SKM-1 treated with dmso at 0.1 percent for 144 hours (cell line): Measurements from ENCODE around the gene LY6G5B.

Experiments used
- DNase-seq: peaks from one replicate; lab custom pipeline; 2025; ENCODE audit not compliant: unreplicated experiment; lab: John Stamatoyannopoulos, UW

The LY6G5B gene

GRCh38 chr6:31662124-31662723 lies 7.6 kb upstream of the LY6G5B start:
- DNase-seq, result no peak

DNA sequence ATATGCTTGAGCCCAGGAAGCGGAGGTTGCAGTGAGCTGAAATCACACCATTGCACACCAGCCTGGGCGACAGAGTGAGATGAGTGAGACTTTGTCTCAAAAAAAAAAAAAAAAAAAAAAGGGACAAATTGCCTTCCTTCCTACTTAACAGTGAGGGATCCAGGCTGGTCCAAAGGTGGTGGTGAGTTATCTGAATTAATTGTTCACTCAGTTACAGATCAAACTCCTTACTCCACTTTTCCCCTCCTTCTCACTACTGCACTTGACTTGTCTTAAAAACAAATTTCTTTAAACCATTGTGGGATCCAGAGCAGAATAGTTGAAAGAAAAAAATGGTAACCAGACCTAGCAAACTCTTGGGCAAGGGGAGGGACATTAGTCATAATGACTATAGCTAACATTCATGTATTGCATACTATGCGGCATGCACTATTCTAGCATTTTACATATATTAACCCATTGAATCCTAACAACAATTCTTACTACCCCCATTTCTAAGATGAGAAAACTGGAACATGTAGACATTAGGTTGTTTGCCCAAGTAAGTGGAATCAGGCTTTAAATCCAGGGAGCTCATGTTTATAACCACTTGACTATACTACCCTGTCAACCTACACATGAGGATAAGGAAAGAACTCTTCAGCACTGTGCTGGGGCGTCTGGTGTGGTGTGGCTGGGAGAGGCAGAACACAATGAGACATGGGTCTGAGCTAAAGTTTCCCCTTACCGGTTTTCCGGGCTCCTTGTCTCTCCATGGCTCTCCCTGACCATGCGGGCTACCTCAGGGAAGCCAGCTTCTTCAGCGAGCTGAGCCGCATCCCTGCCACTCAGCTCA lies 6.4 kb upstream of the LY6G5B start:
- no peak for DNase-seq

GRCh38 chr6:31663961-31664789 lies 5.6 kb upstream of the LY6G5B start:
- DNase-seq, result no peak

- peak; percentile 84 for DNase-seq
Measured at GRCh38 chr6:31664790-31665500, 4.8 kb upstream of the LY6G5B start, which contains the start of gene GPANK1. Gene GPANK1, minus strand, starts transcription at chr6:31664997. Its CDS starts 519 bp downstream, at chr6:31664478.

DNA sequence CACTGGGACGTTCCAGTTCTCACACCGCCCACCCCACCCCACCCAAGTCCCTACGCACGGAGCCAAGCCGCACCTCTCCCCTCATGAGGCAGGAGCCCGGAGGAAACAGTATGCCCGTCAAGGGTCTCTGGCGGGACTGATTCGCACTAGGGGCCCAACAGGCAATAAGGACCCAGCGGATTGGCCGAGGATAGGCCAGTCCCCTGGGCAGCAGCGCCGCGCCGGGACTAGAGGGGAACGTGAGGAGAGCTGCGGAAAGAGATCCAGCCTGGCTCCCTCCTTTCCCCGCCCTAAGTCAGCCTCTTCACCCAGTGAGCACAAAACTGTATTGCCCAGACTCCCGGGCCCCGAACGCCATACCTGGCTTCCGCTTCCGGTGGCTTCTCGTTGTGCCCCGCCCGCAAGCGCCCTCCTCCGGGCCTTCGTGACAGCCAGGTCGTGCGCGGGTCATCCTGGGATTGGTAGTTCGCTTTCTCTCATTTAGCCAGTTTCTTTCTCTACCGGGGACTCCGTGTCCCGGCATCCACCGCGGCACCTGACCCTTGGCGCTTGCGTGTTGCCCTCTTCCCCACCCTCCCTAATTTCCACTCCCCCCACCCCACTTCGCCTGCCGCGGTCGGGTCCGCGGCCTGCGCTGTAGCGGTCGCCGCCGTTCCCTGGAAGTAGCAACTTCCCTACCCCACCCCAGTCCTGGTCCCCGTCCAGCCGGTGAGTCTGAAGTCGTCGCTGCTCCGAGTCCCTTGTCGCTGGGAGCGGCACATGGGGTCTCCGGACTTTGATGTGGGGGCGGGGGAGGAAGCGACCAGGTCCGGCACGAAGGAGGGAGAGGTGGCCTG lies 4.1 kb upstream of the LY6G5B start, which contains the start of gene CSNK2B:
TSS of gene CSNK2B (plus strand) at position 580 of the 836 bp plus-strand sequence. CDS start 752 bp downstream, outside the sequence.
- DNase-seq, result peak; percentile 99

- DNase-seq, result no peak
Measured at GRCh38 chr6:31666337-31666965, 3.3 kb upstream of the LY6G5B start.

DNA sequence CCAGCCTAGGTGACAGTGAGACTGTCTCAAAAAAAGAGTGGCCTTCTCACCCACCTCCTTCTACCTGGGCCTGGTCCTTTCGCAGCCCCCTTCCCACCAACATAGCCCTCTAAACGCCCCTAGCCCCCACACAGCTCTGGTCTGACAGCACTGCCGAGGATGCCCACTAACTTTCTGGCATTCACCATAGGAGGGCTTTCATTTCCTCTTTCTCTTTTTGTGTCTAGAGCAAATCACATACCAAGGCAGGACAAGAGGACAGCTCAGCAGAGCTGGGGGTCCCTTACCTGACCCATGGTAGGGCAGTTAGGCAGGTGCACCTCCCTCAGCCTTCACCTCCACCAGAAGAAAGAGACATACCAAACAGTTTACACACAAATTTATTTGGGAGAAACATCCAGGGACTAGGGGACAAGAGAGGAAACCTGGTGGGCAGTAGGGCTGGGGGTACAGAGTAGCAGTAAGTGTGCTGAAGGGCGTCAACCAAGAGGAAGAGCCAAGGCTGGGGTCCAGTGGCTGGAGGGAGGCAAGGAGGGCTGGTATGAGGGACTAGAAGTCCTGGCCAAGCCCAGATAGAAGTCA lies 6.6 kb downstream of the LY6G5B start:
- DNase-seq, result no peak

- no peak for DNase-seq
Measured at GRCh38 chr6:31676904-31677303, 7.1 kb downstream of the LY6G5B start.

GRCh38 chr6:31677955-31678354 lies 8.2 kb downstream of the LY6G5B start:
- no peak for DNase-seq

DNA sequence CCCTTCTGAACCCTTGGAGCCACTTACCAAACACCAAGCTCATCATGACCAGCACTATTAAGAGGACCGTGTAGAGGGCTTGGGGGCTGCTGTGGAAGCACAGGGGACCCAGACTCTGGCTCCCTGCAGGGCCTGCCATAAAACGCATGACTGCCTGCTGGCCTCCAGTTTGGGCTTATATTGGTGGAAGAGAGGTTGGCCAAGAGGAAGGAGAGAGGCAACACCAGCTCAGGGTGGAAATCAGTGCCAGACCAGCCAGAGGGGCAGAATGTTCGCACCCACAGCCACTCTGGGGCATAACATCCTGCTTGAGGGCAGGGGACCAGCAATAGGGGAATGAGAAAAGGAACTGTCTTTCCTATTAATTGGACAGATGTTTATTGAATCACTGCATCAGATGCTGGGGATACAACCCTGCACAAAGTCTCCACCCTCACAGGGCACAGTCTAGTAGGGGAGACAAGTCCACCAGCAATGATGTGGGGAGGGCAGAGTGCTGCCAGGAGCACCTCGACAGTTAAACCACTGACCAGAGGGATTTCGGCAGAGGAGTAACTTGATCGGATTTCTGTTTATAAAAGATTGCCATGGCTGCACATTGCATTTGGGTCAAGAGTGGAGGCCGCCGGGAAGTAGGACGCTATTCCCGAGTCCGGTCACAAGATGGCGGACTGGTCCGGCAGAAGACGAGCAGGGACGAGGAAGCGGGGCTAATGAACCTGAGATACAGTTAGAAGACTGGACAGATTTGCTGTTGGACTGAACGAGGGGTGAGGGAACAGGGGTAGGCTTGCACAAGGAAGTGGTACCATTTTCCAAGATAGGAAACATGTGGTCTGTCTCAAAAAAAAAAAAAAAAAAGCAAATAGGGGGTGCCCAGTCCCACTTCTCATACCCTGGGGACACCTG lies 10.7 kb downstream of the LY6G5B start, which contains the start of gene LY6G5C:
TSS of gene LY6G5C (minus strand) at position 842 of the 909 bp plus-strand sequence. CDS start at position 148, 694 bp downstream.
- DNase-seq, result peak; percentile 75

DNA sequence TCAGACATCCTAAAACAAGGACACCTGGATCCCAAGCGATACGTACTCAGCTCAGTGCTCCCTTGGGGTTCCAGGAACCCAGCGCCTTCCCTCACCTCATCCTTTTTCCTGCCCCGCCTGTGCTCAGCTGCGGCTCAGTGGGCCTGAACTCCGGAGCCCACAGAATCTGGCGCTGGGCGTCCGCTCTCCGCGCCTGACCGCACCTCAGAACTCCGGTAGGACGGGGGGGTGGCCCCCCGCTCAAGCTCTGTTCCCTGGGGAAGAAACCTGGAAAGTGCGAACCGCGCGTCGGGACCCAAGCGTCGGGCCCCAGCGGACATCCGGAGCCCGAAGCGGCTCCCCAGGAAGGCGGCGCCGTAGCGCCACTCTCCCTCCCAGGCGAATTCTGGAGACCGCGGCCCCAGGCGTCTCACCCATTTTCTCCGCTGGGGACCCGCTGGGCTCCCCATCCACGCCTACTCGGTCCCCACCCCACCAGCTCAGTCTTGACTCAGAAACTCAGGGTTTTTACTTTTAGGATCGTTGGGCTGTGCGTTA lies 11.4 kb downstream of the LY6G5B start:
- DNase-seq, result no peak

DNA sequence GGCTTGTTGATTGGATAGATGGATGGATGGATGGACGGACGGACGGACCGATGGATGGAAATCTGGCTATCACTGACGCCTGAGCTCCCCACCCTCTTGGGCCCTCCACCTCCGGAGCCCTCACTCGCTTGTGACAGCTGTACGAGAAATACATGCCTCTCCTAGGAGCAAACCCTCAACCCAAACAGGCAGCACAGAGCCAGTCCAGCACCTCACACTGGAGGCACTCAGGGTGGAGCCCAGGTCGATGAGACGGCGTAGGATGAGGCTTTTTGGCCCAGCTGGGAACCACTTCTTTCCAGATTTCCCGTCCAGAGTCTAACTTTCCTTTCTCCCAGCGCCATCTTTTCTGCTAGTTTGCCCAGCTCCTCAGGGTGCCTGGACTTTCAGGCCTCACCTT lies 13.8 kb downstream of the LY6G5B start:
- DNase-seq, result no peak

DNA sequence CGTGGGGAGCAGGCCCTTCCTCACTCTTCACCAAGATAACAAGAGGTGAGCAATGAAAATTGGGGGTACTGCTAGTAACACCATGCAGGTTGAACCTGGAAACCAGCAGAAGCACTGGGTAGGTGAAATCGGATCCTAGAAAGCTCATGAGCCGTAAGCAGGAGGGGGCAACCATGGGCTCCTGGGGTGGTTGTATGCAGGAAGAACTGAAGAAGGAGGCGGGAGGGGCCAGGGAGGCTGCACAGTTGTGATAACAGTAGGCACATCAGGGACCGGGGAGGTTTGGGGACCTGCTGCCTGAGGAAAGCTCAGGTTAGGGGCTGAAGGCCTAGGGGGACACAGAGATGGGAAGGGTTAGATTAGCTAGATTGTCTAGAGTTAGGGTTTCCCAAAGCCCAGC lies 16.7 kb downstream of the LY6G5B start:
- no peak for DNase-seq

DNA sequence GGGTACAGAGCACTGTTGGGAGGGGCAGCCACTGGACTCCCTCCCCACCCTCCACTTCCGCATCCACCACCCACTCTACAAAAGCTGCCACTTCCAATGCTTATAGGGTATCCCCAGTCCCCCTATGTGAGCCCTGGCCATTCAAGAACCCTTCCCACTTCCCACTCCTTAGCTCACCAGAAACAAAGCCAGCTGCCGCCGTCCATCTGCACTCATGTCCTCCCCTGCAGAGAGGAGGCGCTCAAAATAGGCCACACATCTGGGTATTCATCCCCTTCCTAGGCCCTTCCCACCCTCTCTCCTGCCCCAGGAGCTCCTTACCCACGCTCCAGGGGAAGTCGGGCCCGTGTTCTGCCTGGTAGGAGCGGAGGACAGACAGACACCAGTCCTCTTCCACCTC lies 17.5 kb downstream of the LY6G5B start:
- no peak for DNase-seq

- no peak for DNase-seq
Measured at GRCh38 chr6:31687860-31688693, 18.3 kb downstream of the LY6G5B start.

DNA sequence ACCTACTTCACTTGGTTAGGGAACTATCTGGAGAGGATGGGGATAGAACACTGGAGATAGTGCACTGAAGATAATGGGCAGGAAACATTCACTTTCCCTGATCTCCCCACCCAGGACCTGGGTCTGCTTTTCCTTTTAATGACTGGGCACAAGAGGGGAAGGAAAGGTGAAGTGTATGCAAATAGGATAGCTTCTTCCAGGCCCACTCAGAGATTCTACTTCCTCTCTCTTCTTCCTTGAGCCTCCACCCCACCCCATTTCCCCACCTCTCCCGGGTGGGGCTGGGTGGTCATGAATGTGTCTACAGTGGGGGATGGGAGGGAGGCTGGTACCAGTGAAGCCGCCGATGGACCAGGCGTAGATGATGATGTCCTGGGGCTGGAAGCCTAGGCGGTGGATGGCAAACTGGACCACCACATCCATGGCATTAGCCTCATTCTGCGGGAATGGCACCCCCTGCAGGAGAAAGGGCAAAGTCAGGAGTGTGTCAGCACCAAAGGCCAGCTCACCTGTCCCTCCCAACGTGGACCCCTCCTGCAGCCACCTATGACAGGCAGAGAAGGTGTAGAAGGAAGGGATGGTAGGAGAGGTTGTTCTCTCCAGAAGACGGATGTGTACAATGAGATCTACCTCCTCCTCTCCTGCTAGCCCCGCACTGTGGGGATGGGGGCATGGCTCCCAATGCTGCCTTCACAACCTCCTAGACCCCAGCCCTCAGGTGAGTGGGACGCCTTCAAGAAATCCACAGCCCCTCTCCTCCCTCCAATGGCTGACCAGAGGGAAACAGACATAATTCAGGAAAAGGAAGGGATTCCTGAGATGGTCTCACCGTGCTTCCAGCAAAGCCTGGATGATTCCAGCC lies 19.7 kb downstream of the LY6G5B start:
- no peak for DNase-seq
